GM12878 (cell line): ENCODE data around the gene B3GALT6. TPM values are rescaled to one million over a fixed set of nuclear protein-coding genes. Genes with fewer than 3 reads are reported as not detected.

Source experiments
- CBX3 ChIP-seq: fragments of 200-600 bp; sonication (generic); IDR thresholded peaks from 2 replicates; pipeline ENCODE4 v1.6.1; 2016; ENCODE audit warnings: low read depth, borderline replicate concordance
- DPF2 ChIP-seq: fragments of 450-650 bp; IDR thresholded peaks from 2 replicates; pipeline ENCODE4 v1.6.1; 2017; ENCODE audit warnings: mild to moderate bottlenecking
- FOS ChIP-seq: IDR thresholded peaks from 3 replicates; pipeline ENCODE4 v1.6.1; 2011; ENCODE audit warnings: borderline replicate concordance; ENCODE audit not compliant: insufficient read length; ENCODE audit errors: extremely low read depth
- HDGF ChIP-seq: fragments of 450-650 bp; IDR thresholded peaks from 2 replicates; pipeline ENCODE4 v1.6.1; 2016; ENCODE audit warnings: antibody characterized with exemption
- HSF1 ChIP-seq: fragments of 150-350 bp; IDR thresholded peaks from 2 replicates; pipeline ENCODE4 v1.6.1; 2014; ENCODE audit warnings: mild to moderate bottlenecking, low read depth, low read length
- PRDM15 ChIP-seq: fragments of 450-650 bp; formaldehyde crosslinking; IDR thresholded peaks from 2 replicates; pipeline ENCODE4 v1.4.0; 2020; ENCODE audit warnings: mild to moderate bottlenecking, moderate library complexity
- USF1 ChIP-seq: IDR thresholded peaks from 2 replicates; pipeline ENCODE4 v1.6.1; 2011; ENCODE audit warnings: borderline replicate concordance, low read depth, mild to moderate bottlenecking, moderate library complexity, mixed read lengths, low read length; ENCODE audit not compliant: insufficient read depth; ENCODE audit errors: extremely low read length
- ZNF217 ChIP-seq: fragments of 450-650 bp; IDR thresholded peaks from 2 replicates; pipeline ENCODE4 v1.6.1; 2017; ENCODE audit warnings: antibody characterized with exemption, mild to moderate bottlenecking
- polyA plus RNA-seq, 11 experiments: library from polyadenylated mRNA; depleted of rRNA in 4 of 11; unstranded in 6 of 11; stranded (reverse) in 5 of 11; fragments of >200 nt; fragmentation: Nextera tagmentation in 4 of 11; fragmentation: Illumina TruSeq in 1 of 11; extraction: Ambion mirVana in 4 of 11; extraction: Trizol in 1 of 11; gene quantifications; 1 replicate in 1 of 11; 2 replicates in 10 of 11; pipeline versions ENCODE4 v1.2.1 to v1.2.3, GENCODE V29; 2011 to 2016; ENCODE audit warnings: inconsistent platforms in 2 of 11, missing spikeins in 2 of 11, low read depth in 1 of 11
- total RNA-seq, 4 experiments: library from RNA; depleted of rRNA in 3 of 4; stranded (reverse); fragments of >200 nt in 3 of 4; fragmentation: Illumina TruSeq in 1 of 4; extraction: Trizol in 1 of 4; gene quantifications; 2 replicates each; pipeline versions ENCODE4 v1.2.1 to v1.2.3, GENCODE V29; 2013 to 2021

B3GALT6 gene
- total and polyA plus RNA-seq, 10 of the 15 experiments (the other 5 are each of a cell fraction or from before 2014, with no cell fraction given), result 0.53 to 20.8 (median 4.5) TPM

- no peak for TF ChIP-seq HSF1
- TF ChIP-seq DPF2, result no peak
- TF ChIP-seq USF1, result no peak
- no peak for TF ChIP-seq HDGF
- no peak for TF ChIP-seq ZNF217
- no peak for TF ChIP-seq PRDM15
- no peak for TF ChIP-seq CBX3
- TF ChIP-seq FOS, result no peak
These were observed 14.0 kb downstream of the B3GALT6 start (continued) for GRCh38 chr1:1245817-1246576.
